Hepatocyte (in vitro differentiated cells): ENCODE results near the gene FASN. TPM values are rescaled to one million over a fixed set of nuclear protein-coding genes. Genes with fewer than 3 reads are reported as not detected.

ENCODE experiments used
- DNase-seq: peaks from one replicate; pipeline ENCODE4 v3.0.0-alpha.2; 2016; ENCODE audit warnings: low spot score
- H2AFZ ChIP-seq: fragments of 200-600 bp; sonication (generic); 2 replicates; pipeline ENCODE4 v1.6.0; 2016; ENCODE audit warnings: antibody characterized with exemption, mild to moderate bottlenecking
- H3K27ac ChIP-seq: fragments of 200-600 bp; sonication (generic); 2 replicates; pipeline ENCODE4 v1.5.1; 2016; ENCODE audit warnings: mild to moderate bottlenecking
- H3K27me3 ChIP-seq: fragments of 200-600 bp; sonication (generic); 2 replicates; pipeline ENCODE4 v1.6.1; 2016
- H3K36me3 ChIP-seq: fragments of 200-600 bp; sonication (generic); replicated peaks from 2 replicates; pipeline ENCODE4 v1.5.1; 2016; ENCODE audit warnings: low read depth; ENCODE audit not compliant: insufficient read depth
- H3K4me1 ChIP-seq: fragments of 200-600 bp; sonication (generic); 2 replicates; pipeline ENCODE4 v1.5.1; 2016; ENCODE audit warnings: mild to moderate bottlenecking, moderate library complexity; ENCODE audit not compliant: insufficient read depth
- H3K4me2 ChIP-seq: fragments of 200-600 bp; sonication (generic); 2 replicates; pipeline ENCODE4 v1.6.0; 2016
- H3K4me3 ChIP-seq: fragments of 200-600 bp; sonication (generic); 2 replicates; pipeline ENCODE4 v1.5.1; 2016; ENCODE audit warnings: mild to moderate bottlenecking
- H3K79me2 ChIP-seq: fragments of 200-600 bp; sonication (generic); 2 replicates; pipeline ENCODE4 v1.6.0; 2017; ENCODE audit warnings: mild to moderate bottlenecking
- H3K9me2 ChIP-seq: fragments of 200-600 bp; sonication (generic); replicated peaks from 2 replicates; pipeline ENCODE4 v1.6.0; 2017; ENCODE audit warnings: mild to moderate bottlenecking; ENCODE audit not compliant: insufficient read depth
- H3K9me3 ChIP-seq: fragments of 200-600 bp; sonication (generic); 2 replicates; pipeline ENCODE4 v1.5.1; 2016; ENCODE audit warnings: low read depth, mild to moderate bottlenecking
- H4K20me1 ChIP-seq: fragments of 200-600 bp; sonication (generic); 2 replicates; pipeline ENCODE4 v1.6.0; 2016; ENCODE audit warnings: mild to moderate bottlenecking; ENCODE audit not compliant: insufficient read depth, poor library complexity, severe bottlenecking
- EZH2 ChIP-seq: fragments of 200-600 bp; sonication (generic); IDR thresholded peaks from 2 replicates; pipeline ENCODE4 v1.6.1; 2016; ENCODE audit warnings: antibody characterized with exemption, mild to moderate bottlenecking, borderline replicate concordance
- EZH2phosphoT487 ChIP-seq: fragments of 200-600 bp; sonication (generic); IDR thresholded peaks from one replicate; pipeline ENCODE4 v1.6.1; 2018; ENCODE audit warnings: antibody characterized with exemption, mild to moderate bottlenecking, low read depth, moderate library complexity; ENCODE audit not compliant: unreplicated experiment, severe bottlenecking
- WGBS: methylation state at CpG from one replicate; pipeline ENCODE4 v1.1.6; 2016; ENCODE audit warnings: low lambda C conversion rate; ENCODE audit errors: missing lambda C conversion rate; 5-methylcytosine and 5-hydroxymethylcytosine counted together
- polyA plus RNA-seq: library from polyadenylated mRNA; unstranded; fragments of >200 nt; fragmentation: Nextera tagmentation; extraction: Ambion mirVana; gene quantifications from 2 replicates; pipeline ENCODE4 v1.2.1, GENCODE V29; 2016
- total RNA-seq: library from RNA; depleted of rRNA; stranded (reverse); fragments of >200 nt; gene quantifications from 2 replicates; pipeline ENCODE4 v1.2.3, GENCODE V29; 2014
- TF ChIP-seq, protein P1 (sequence below): fragments of 200-600 bp; sonication (generic); IDR thresholded peaks from 2 replicates; pipeline ENCODE4 v1.5.1; 2016; ENCODE audit warnings: antibody characterized with exemption, mild to moderate bottlenecking; ENCODE audit not compliant: poor library complexity

The FASN gene
- total and polyA plus RNA-seq, 2 experiments from 2014 or later, result 77.6 to 118 TPM

DNA sequence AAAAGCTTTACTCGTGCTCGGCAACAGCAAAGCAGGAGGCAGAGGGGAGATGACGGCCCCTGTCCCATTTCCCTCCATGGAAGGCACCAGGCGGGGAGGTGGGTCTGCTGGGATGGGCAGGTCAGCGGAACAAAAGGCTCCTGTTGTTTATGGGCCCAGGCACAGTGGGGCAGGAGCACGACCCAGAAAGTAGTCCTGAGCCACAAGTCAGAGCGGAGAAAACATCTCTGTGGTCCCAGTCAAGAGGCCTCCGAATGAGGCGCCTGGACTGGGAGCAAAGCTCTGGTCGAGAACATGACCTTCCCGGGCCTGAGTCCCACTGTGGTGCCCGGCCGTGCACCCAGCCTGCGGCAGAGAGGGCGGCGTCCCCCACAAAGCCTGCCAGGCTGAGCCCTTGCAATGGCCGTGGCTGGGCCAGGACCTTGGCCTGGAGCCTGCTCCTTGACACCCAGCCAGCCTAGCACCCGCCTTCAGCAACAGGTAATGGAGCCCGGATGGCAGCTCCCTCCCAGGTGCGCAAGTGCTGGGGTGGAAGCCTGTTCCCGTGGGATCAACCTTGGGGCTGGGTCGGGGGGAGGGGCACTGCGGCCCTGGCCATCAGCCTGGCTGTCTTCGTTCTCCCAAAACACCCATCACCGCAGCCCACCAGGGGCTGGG lies 50.0 kb downstream of the FASN start:
- Histone ChIP-seq H3K9me3 (no peaks in the 10 kb centered on the region), H4K20me1 (peaks cover 3% of the 10 kb centered on the region)

DNA sequence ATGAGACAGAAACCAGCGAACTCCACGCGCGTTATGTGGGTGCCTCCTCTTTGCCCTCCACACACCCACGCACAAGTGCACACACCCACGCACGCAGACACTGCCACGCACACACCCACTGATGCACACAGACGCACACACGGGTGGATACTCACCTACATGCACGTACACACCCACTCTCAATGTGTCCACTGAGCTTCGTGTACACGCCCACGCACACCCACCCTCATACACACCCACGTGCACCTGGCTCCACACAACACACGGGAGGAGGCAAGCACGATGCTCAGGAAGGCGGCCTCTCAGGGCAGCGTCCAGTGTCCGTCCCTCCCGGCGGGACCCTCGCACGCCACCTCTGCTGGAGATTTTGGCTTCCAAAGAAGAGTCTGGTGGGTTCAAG lies 50.7 kb downstream of the FASN start:
- Histone ChIP-seq H3K9me3 (no peaks in the 10 kb centered on the region), H3K27me3 (no peaks in the 10 kb centered on the region), H3K36me3 (no peaks in the 10 kb centered on the region), H3K27ac (no peak overlapping the region), H3K79me2 (peaks cover 16% of the 10 kb centered on the region), H3K4me3 (no peak overlapping the region), H3K9me2 (no peaks in the 10 kb centered on the region), H4K20me1 (peaks cover 1% of the 10 kb centered on the region), H3K4me1 (peaks cover 9% of the 10 kb centered on the region), H3K4me2 (no peak overlapping the region), H2AFZ (no peak overlapping the region)
- WGBS, result 92% methylated on average over 24 of the region's 24 CpGs
- DNase-seq, result no peak
- TF ChIP-seq EZH2 (no peak), EZH2phosphoT487 (no peak)
- TF ChIP-seq, protein P1, sequence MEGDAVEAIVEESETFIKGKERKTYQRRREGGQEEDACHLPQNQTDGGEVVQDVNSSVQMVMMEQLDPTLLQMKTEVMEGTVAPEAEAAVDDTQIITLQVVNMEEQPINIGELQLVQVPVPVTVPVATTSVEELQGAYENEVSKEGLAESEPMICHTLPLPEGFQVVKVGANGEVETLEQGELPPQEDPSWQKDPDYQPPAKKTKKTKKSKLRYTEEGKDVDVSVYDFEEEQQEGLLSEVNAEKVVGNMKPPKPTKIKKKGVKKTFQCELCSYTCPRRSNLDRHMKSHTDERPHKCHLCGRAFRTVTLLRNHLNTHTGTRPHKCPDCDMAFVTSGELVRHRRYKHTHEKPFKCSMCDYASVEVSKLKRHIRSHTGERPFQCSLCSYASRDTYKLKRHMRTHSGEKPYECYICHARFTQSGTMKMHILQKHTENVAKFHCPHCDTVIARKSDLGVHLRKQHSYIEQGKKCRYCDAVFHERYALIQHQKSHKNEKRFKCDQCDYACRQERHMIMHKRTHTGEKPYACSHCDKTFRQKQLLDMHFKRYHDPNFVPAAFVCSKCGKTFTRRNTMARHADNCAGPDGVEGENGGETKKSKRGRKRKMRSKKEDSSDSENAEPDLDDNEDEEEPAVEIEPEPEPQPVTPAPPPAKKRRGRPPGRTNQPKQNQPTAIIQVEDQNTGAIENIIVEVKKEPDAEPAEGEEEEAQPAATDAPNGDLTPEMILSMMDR, result no peak

More for the DNA sequence above, 50.0 kb downstream of the FASN start:
- H3K79me2 ChIP-seq, result peaks cover 23% of the 10 kb centered on the region
- H3K9me2 ChIP-seq, result no peaks in the 10 kb centered on the region
- H3K4me2 ChIP-seq, result no peak overlapping the region
- no peaks in the 10 kb centered on the region for H3K27me3 ChIP-seq
- H3K4me3 ChIP-seq, result no peak overlapping the region
- H2AFZ ChIP-seq, result no peak overlapping the region
- H3K4me1 ChIP-seq, result peaks cover 14% of the 10 kb centered on the region
- TF ChIP-seq, protein P1, result no peak
- no peak for TF ChIP-seq EZH2phosphoT487
- TF ChIP-seq EZH2, result no peak
- no peak for DNase-seq
- WGBS, result 93% methylated on average over 24 of the region's 25 CpGs
- H3K27ac ChIP-seq, result no peak overlapping the region
- H3K36me3 ChIP-seq, result no peaks in the 10 kb centered on the region

DNA sequence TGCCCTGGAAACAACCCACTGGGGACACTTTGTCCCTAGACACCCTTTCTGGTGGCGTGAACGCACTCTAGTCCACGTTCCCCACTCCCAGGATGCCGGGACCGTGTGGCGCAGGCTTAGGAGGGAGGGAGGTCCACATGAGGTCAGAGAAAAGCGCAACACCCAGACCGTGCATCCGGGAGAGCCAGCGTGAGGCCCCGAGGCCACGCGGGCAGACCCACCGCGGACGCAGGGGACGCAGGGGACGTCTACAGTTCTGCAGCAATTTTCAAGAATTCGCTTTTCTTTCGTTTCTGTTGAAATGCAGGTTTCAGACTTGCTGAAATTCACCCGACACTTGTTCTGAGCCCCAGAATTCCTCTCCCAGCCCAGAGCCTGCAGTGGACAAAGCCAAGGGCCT lies 51.1 kb downstream of the FASN start:
- H3K79me2 ChIP-seq, result peaks cover 13% of the 10 kb centered on the region
- no peak overlapping the region for H3K4me3 ChIP-seq
- no peaks in the 10 kb centered on the region for H3K9me3 ChIP-seq
- 95% methylated on average over 21 of the region's 21 CpGs for WGBS
- TF ChIP-seq, protein P1, result no peak
- TF ChIP-seq EZH2phosphoT487 (no peak), EZH2 (no peak)
- H3K27me3 ChIP-seq, result no peaks in the 10 kb centered on the region
- no peak overlapping the region for H2AFZ ChIP-seq
- no peak for DNase-seq
- H3K9me2 ChIP-seq, result no peaks in the 10 kb centered on the region
- H3K4me1 ChIP-seq, result peaks cover 9% of the 10 kb centered on the region
- no peaks in the 10 kb centered on the region for H4K20me1 ChIP-seq
- no peaks in the 10 kb centered on the region for H3K36me3 ChIP-seq
- no peak overlapping the region for H3K27ac ChIP-seq
- no peak overlapping the region for H3K4me2 ChIP-seq
